Neural cell (in vitro differentiated cells): Measurements from ENCODE around the gene RPS6KA5. TPM values are rescaled to one million over a fixed set of nuclear protein-coding genes. Genes with fewer than 3 reads are reported as not detected.
"Not testable (repeated sequence)": the region's sequence is repeated elsewhere in the genome, so short reads cannot be mapped to it uniquely, and the experiment has no call there.

ENCODE experiments used
- H2AFZ ChIP-seq: fragments of 200-600, 300-800 bp; sonication (generic), shearing (Covaris generic); 2 replicates; pipeline ENCODE4 v1.6.0; 2014; ENCODE audit warnings: low read depth, mild to moderate bottlenecking, antibody characterized with exemption, low read length, moderate library complexity
- H3F3A ChIP-seq: fragments of 200-600 bp; shearing (Covaris generic); 2 replicates; pipeline ENCODE4 v1.6.1; 2016; ENCODE audit warnings: mild to moderate bottlenecking, moderate library complexity, mixed read lengths, antibody characterized with exemption, low read length; ENCODE audit not compliant: insufficient read depth, poor library complexity, severe bottlenecking
- H3K27ac ChIP-seq: fragments of 200-600, 300-800 bp; sonication (generic), shearing (Covaris generic); 2 replicates; pipeline ENCODE4 v1.5.1; 2014; ENCODE audit warnings: mild to moderate bottlenecking, low read length, moderate library complexity
- H3K27me3 ChIP-seq: fragments of 300-800, 200-600 bp; sonication (generic), shearing (Covaris generic); 2 replicates; pipeline ENCODE4 v1.6.0; 2014; ENCODE audit warnings: mild to moderate bottlenecking, low read depth, low read length, moderate library complexity; ENCODE audit not compliant: insufficient read depth
- H3K36me3 ChIP-seq: fragments of 300-800, 200-600 bp; sonication (generic), shearing (Covaris generic); 2 replicates; pipeline ENCODE4 v1.5.1; 2014; ENCODE audit warnings: mild to moderate bottlenecking, antibody characterized with exemption, low read length, moderate library complexity; ENCODE audit not compliant: insufficient read depth
- H3K4me2 ChIP-seq: fragments of 300-800, 200-600 bp; sonication (generic), shearing (Covaris generic); 2 replicates; pipeline ENCODE4 v1.6.0; 2014; ENCODE audit warnings: mild to moderate bottlenecking, low read length
- H3K4me3 ChIP-seq: fragments of 300-800, 200-600 bp; sonication (generic), shearing (Covaris generic); 2 replicates; pipeline ENCODE4 v1.5.1; 2014; ENCODE audit warnings: mild to moderate bottlenecking, low read length, moderate library complexity
- H3K79me2 ChIP-seq: fragments of 200-600 bp; shearing (Covaris generic); replicated peaks from 2 replicates; pipeline ENCODE4 v1.6.0; 2014; ENCODE audit warnings: mild to moderate bottlenecking, low read length, moderate library complexity; ENCODE audit not compliant: insufficient read depth
- H3K9ac ChIP-seq: fragments of 300-800, 200-600 bp; sonication (generic), shearing (Covaris generic); 2 replicates; pipeline ENCODE4 v1.6.1; 2016; ENCODE audit warnings: mild to moderate bottlenecking, low read length, mixed read lengths
- H3K9me2 ChIP-seq: fragments of 200-600 bp; shearing (Covaris generic); 2 replicates; pipeline ENCODE4 v1.6.1; 2016; ENCODE audit warnings: mild to moderate bottlenecking, low read length, mixed read lengths; ENCODE audit not compliant: insufficient read depth
- H3K9me3 ChIP-seq: fragments of 200-600, 300-800 bp; sonication (generic), shearing (Covaris generic); 2 replicates; pipeline ENCODE4 v1.6.1; 2016; ENCODE audit warnings: mild to moderate bottlenecking, mixed run types, low read length, moderate library complexity, mixed read lengths
- H4K20me1 ChIP-seq: fragments of 200-600 bp; shearing (Covaris generic); 2 replicates; pipeline ENCODE4 v1.6.1; 2016; ENCODE audit warnings: mild to moderate bottlenecking, mixed run types; ENCODE audit not compliant: insufficient read depth
- EP300 ChIP-seq: fragments of 450-650 bp; conservative IDR thresholded peaks from 2 replicates; pipeline ENCODE4 v1.6.1; 2014; ENCODE audit warnings: antibody characterized with exemption, mild to moderate bottlenecking, moderate library complexity; ENCODE audit not compliant: poor library complexity, severe bottlenecking
- EZH2 ChIP-seq: fragments of 200-600, 300-800 bp; shearing (Covaris generic), sonication (generic); IDR thresholded peaks from 2 replicates; pipeline ENCODE4 v1.6.1; 2014; ENCODE audit warnings: antibody characterized with exemption, low read length, borderline replicate concordance, mild to moderate bottlenecking; ENCODE audit not compliant: insufficient read depth, poor library complexity, severe bottlenecking
- MXI1 ChIP-seq: fragments of 450-650 bp; conservative IDR thresholded peaks from 2 replicates; pipeline ENCODE4 v1.6.1; 2014; ENCODE audit warnings: antibody characterized with exemption, mild to moderate bottlenecking; ENCODE audit not compliant: poor library complexity, severe bottlenecking
- POLR2AphosphoS5 ChIP-seq: IDR thresholded peaks from 2 replicates; pipeline ENCODE4 v1.6.1; 2012
- RAD21 ChIP-seq: fragments of 450-650 bp; conservative IDR thresholded peaks from 2 replicates; pipeline ENCODE4 v1.6.1; 2014; ENCODE audit warnings: antibody characterized with exemption, mild to moderate bottlenecking, moderate library complexity
- SMC3 ChIP-seq: fragments of 450-650 bp; conservative IDR thresholded peaks from 2 replicates; pipeline ENCODE4 v1.6.1; 2014; ENCODE audit warnings: antibody characterized with exemption, mild to moderate bottlenecking, moderate library complexity; ENCODE audit not compliant: poor library complexity
- TAF1 ChIP-seq: IDR thresholded peaks from 2 replicates; pipeline ENCODE4 v1.6.1; 2012; ENCODE audit warnings: low read depth
- polyA plus RNA-seq: library from polyadenylated mRNA; depleted of rRNA; stranded (reverse); fragments of >200 nt; gene quantifications from 2 replicates; pipeline ENCODE4 v1.2.3, GENCODE V29; 2014
- TF ChIP-seq, protein P1 (sequence below): fragments of 450-650 bp; IDR thresholded peaks from 2 replicates; pipeline ENCODE4 v1.5.1; 2014; ENCODE audit warnings: antibody characterized with exemption, mild to moderate bottlenecking, moderate library complexity; ENCODE audit not compliant: poor library complexity, severe bottlenecking
- TF ChIP-seq, protein P2 (sequence below): IDR thresholded peaks from 2 replicates; pipeline ENCODE4 v1.6.1; 2012; ENCODE audit warnings: borderline replicate concordance

Gene RPS6KA5
- polyA plus RNA-seq, 1 donor from 2014 or later = 6.3 TPM

DNA sequence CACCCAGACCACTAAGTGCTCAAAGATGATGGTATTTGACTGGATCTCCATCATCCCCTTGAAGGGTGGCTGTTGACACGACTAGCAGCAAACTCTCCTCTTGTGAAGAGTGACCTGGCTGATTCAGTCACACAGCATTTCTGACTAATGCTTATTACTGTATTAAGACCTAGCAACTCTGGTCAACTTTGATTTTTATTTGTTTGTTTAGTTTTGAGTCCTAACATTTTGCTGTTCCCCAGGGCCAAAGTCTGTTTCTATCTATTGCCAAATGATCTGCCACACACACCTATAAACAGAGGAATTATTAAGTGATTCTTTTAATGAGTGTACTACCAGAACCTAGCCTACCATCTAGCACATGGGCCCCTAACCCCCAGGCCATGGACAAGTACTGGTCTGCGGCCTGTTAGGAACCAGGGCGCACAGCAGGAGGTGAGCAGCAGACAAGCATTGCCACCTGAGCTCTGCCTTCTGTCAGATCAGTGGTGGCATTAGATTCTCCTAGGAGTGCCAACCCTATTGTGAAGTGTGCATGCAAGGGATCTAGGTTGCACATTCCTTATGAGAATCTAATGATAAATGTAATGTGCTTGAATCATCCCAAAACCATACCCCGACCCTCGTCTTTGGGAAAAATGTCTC is 120.0 kb downstream of the RPS6KA5 start:
- Histone ChIP-seq H3F3A (no peaks in the 10 kb centered on the region), H3K9me3 (peaks cover 4% of the 10 kb centered on the region), H3K9ac (no peak overlapping the region), H3K27me3 (no peaks in the 10 kb centered on the region), H2AFZ (no peak overlapping the region), H3K9me2 (no peaks in the 10 kb centered on the region), H3K4me2 (no peak overlapping the region), H3K79me2 (no peaks in the 10 kb centered on the region), H3K27ac (no peak overlapping the region), H3K36me3 (no peaks in the 10 kb centered on the region), H4K20me1 (no peaks in the 10 kb centered on the region), H3K4me3 (no peak overlapping the region)
- TF ChIP-seq SMC3 = no peak
- TF ChIP-seq, protein P1, sequence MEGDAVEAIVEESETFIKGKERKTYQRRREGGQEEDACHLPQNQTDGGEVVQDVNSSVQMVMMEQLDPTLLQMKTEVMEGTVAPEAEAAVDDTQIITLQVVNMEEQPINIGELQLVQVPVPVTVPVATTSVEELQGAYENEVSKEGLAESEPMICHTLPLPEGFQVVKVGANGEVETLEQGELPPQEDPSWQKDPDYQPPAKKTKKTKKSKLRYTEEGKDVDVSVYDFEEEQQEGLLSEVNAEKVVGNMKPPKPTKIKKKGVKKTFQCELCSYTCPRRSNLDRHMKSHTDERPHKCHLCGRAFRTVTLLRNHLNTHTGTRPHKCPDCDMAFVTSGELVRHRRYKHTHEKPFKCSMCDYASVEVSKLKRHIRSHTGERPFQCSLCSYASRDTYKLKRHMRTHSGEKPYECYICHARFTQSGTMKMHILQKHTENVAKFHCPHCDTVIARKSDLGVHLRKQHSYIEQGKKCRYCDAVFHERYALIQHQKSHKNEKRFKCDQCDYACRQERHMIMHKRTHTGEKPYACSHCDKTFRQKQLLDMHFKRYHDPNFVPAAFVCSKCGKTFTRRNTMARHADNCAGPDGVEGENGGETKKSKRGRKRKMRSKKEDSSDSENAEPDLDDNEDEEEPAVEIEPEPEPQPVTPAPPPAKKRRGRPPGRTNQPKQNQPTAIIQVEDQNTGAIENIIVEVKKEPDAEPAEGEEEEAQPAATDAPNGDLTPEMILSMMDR = no peak
- no peak for TF ChIP-seq EP300
- no peak for TF ChIP-seq RAD21
- no peak for TF ChIP-seq MXI1

DNA sequence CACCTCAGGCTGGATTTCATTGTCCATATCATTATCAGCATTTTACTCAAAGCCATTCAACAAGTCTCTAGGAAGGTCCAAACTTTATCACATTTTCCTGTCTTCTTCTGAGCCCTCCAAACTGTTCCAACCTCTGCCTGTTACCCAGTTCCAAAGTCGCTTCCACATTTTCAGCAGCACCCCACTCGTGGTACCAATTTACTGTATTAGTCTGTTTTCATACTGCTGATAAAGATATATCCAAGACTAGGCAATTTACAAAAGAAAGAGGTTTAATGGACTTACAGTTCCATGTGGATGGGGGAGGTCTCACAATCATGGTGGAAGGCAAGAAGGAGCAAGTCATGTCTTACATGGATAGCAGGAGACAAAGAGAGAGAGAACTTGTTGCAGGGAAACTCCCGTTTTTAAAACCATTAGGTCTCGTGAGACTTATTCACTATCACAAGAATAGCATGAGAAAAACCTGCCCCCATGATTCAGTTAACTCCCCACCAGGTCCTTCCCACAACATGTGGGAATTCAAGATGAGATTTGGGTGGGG is 121.1 kb downstream of the RPS6KA5 start:
- H3K36me3 ChIP-seq, H3K79me2 ChIP-seq, H3K27ac ChIP-seq, H3K9me2 ChIP-seq, H3K4me3 ChIP-seq, H3K9ac ChIP-seq, H3K4me2 ChIP-seq, H4K20me1 ChIP-seq, H3F3A ChIP-seq, H2AFZ ChIP-seq, H3K9me3 ChIP-seq, H3K27me3 ChIP-seq: not testable (repeated sequence)

DNA sequence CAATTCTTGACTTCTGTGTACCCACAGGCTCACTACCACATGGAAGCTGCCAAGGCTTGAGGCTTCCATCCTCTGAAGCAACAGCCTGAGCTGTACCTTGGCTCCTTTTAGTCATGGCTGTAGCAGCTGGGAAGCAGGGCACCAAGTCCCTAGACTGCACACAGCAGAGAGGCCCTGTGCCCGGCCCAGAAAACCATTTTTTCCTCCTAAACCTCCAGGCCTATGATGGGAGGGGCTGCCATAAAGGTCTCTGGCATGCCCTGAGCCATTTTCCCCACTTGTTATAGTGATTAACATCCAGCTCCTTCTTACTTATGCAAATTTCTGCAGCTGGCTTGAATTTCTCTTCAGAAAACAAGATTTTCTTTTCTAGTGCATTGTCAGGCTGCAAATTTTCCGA is 121.8 kb downstream of the RPS6KA5 start:
- no peaks in the 10 kb centered on the region for H3K27me3 ChIP-seq
- H4K20me1 ChIP-seq = no peaks in the 10 kb centered on the region
- H2AFZ ChIP-seq = no peak overlapping the region
- no peak overlapping the region for H3K4me3 ChIP-seq
- no peaks in the 10 kb centered on the region for H3K79me2 ChIP-seq
- H3F3A ChIP-seq = no peaks in the 10 kb centered on the region
- no peaks in the 10 kb centered on the region for H3K36me3 ChIP-seq
- H3K9ac ChIP-seq = no peak overlapping the region
- no peak overlapping the region for H3K27ac ChIP-seq
- no peak overlapping the region for H3K4me2 ChIP-seq
- TF ChIP-seq, protein P2, sequence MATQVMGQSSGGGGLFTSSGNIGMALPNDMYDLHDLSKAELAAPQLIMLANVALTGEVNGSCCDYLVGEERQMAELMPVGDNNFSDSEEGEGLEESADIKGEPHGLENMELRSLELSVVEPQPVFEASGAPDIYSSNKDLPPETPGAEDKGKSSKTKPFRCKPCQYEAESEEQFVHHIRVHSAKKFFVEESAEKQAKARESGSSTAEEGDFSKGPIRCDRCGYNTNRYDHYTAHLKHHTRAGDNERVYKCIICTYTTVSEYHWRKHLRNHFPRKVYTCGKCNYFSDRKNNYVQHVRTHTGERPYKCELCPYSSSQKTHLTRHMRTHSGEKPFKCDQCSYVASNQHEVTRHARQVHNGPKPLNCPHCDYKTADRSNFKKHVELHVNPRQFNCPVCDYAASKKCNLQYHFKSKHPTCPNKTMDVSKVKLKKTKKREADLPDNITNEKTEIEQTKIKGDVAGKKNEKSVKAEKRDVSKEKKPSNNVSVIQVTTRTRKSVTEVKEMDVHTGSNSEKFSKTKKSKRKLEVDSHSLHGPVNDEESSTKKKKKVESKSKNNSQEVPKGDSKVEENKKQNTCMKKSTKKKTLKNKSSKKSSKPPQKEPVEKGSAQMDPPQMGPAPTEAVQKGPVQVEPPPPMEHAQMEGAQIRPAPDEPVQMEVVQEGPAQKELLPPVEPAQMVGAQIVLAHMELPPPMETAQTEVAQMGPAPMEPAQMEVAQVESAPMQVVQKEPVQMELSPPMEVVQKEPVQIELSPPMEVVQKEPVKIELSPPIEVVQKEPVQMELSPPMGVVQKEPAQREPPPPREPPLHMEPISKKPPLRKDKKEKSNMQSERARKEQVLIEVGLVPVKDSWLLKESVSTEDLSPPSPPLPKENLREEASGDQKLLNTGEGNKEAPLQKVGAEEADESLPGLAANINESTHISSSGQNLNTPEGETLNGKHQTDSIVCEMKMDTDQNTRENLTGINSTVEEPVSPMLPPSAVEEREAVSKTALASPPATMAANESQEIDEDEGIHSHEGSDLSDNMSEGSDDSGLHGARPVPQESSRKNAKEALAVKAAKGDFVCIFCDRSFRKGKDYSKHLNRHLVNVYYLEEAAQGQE = no peak
- TF ChIP-seq EZH2 = no peak
- TF ChIP-seq TAF1 = no peak
- no peak for TF ChIP-seq RAD21
- TF ChIP-seq, protein P1 = no peak
- TF ChIP-seq SMC3 = no peak
- TF ChIP-seq POLR2AphosphoS5 = no peak
- no peak for TF ChIP-seq EP300
- no peak for TF ChIP-seq MXI1
- H3K9me3 ChIP-seq = peaks cover 4% of the 10 kb centered on the region
- H3K9me2 ChIP-seq = no peaks in the 10 kb centered on the region
